ENCODE data around the gene NFXL1.

DNA sequence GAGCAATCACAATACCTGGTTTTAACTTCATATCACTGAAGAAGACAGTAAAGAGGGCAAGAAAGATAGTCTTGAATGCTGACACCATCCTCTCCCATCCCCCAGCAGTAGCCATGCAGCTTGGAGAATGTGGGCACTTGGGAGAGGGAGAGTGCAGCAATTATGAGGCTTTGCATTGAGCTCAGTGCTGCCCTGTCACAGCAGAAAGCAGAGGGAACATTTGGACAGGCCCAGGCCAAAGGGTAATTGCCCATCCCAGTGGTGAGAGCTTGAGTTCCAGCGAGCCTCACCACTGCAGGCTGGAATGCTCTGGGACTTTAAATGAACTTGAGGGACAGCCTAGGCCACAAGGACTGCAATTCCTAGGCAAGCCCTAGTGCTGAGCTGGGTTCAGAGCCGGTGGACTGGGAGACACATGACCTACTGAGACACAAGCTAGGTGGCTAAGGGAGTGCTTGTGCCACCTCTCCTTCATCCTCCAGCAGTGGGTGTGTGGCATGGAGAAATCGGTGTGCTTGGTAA is 112.8 kb downstream of the NFXL1 start:
- TF ChIP-seq CTCF (optimal IDR thresholded peaks at IDR 0.05 in 1 of 3, IDR thresholded peaks at IDR 0.05 in 1 of 3, conservative IDR thresholded peaks at IDR 0.05 in 1 of 3; ENCODE audit: extremely low read depth in 1 of 3, insufficient read depth in 2 of 3, low read length in 3 of 3) (no peak), EZH2 (IDR thresholded peaks at IDR 0.05; ENCODE audit: low read length) (no peak)
